B cell (primary cell): Measurements from ENCODE around the gene RALGAPB. TPM values are rescaled to one million over a fixed set of nuclear protein-coding genes. Genes with fewer than 3 reads are reported as not detected.

ENCODE experiments used
- ATAC-seq: fragments of 200-7000 bp; cut with Tn5 transposase; one replicate; pipeline ENCODE4 v1.10.0; 2021; ENCODE audit warnings: low read depth, mild to moderate bottlenecking, moderate number of reproducible peaks, moderate library complexity
- CTCF ChIA-PET: fragments of 350-600 bp; sonication (Branson Sonifier 250); formaldehyde crosslinking; loops from one replicate; lab custom pipeline; 2021; ENCODE audit warnings: antibody characterized with exemption, inconsistent platforms; lab: Charles Lee
- POLR2A ChIA-PET: fragments of 350-600 bp; sonication (Branson Sonifier 250); formaldehyde crosslinking; loops from one replicate; lab custom pipeline; 2021; ENCODE audit warnings: antibody characterized with exemption; lab: Charles Lee
- DNase-seq: peaks from one replicate; pipeline ENCODE4 v3.0.0; 2013
- H2AFZ ChIP-seq: 2 replicates; pipeline ENCODE4 v1.6.1; 2012; ENCODE audit warnings: mild to moderate bottlenecking, low read depth, low read length; ENCODE audit not compliant: insufficient read depth, poor library complexity, severe bottlenecking
- H3K27ac ChIP-seq, 2 donors: 1 replicate in 1 of 2; 2 replicates in 1 of 2; pipeline ENCODE4 v1.5.1; 2012 to 2013; ENCODE audit warnings: low read length in 2 of 2, mild to moderate bottlenecking in 2 of 2, moderate library complexity in 1 of 2
- H3K27me3 ChIP-seq, 4 experiments: fragments of 200-600 bp in 1 of 4; sonication (generic) in 1 of 4; replicated peaks in 1 of 4; 1 replicate in 2 of 4; 2 replicates in 2 of 4; pipeline versions ENCODE4 v1.6.1 to v1.7.0; 2013 to 2016; ENCODE audit warnings: low read length in 3 of 4, mild to moderate bottlenecking in 2 of 4, mixed read lengths in 1 of 4, moderate library complexity in 1 of 4; ENCODE audit not compliant: insufficient read depth in 4 of 4, control insufficient read depth in 3 of 4; ENCODE audit errors: control extremely low read depth in 1 of 4
- H3K36me3 ChIP-seq, 2 experiments: replicated peaks in 1 of 2; 1 replicate in 1 of 2; 2 replicates in 1 of 2; pipeline versions ENCODE4 v1.6.1 to v1.7.1; 2013; ENCODE audit warnings: low read length in 1 of 2; ENCODE audit not compliant: insufficient read depth in 2 of 2, control insufficient read depth in 1 of 2; ENCODE audit errors: control extremely low read depth in 1 of 2, extremely low read depth in 1 of 2
- H3K4me1 ChIP-seq, 2 donors: fragments of 200-600 bp in 1 of 2; sonication (generic) in 1 of 2; 1 replicate in 1 of 2; 2 replicates in 1 of 2; pipeline versions ENCODE4 v1.5.1 to v1.6.1; 2013 to 2017; ENCODE audit warnings: low read length in 2 of 2; ENCODE audit not compliant: control insufficient read depth in 2 of 2, insufficient read depth in 2 of 2
- H3K4me2 ChIP-seq: replicated peaks from 2 replicates; pipeline ENCODE3; 2012; ENCODE audit warnings: mild to moderate bottlenecking, low read depth, low read length; ENCODE audit not compliant: poor library complexity, severe bottlenecking
- H3K4me3 ChIP-seq, 5 experiments: fragments of 200-600 bp in 1 of 5; sonication (generic) in 1 of 5; 1 replicate in 3 of 5; 2 replicates in 2 of 5; pipeline versions ENCODE4 v1.5.1 to v1.7.0; 2011 to 2016; ENCODE audit warnings: low read length in 4 of 5, mild to moderate bottlenecking in 4 of 5, low read depth in 2 of 5, control low read depth in 1 of 5, moderate library complexity in 1 of 5; ENCODE audit not compliant: insufficient read depth in 1 of 5; ENCODE audit errors: control extremely low read depth in 1 of 5, extremely low read depth in 1 of 5
- H3K79me2 ChIP-seq: fragments of 200-600 bp; sonication (generic); one replicate; pipeline ENCODE4 v1.6.0; 2016; ENCODE audit warnings: low read length; ENCODE audit not compliant: control insufficient read depth, insufficient read depth
- H3K9ac ChIP-seq: fragments of 200-600 bp; sonication (generic); 2 replicates; pipeline ENCODE4 v1.6.1; 2017; ENCODE audit warnings: mild to moderate bottlenecking, low read length, moderate library complexity
- H3K9me3 ChIP-seq, 3 donors: one replicate each; pipeline versions ENCODE4 v1.6.1 to v1.7.1; 2013; ENCODE audit warnings: low read length in 2 of 3; ENCODE audit not compliant: control insufficient read depth in 2 of 3, insufficient read depth in 1 of 3; ENCODE audit errors: control extremely low read depth in 1 of 3
- H4K20me1 ChIP-seq: 2 replicates; pipeline ENCODE4 v1.6.0; 2012; ENCODE audit warnings: mild to moderate bottlenecking, low read length; ENCODE audit not compliant: insufficient read depth, control insufficient read depth, poor library complexity, severe bottlenecking
- H3K27ac Mint-ChIP-seq: one replicate; pipeline ENCODE4 v1.8.0; 2021; ENCODE audit warnings: mixed read lengths
- H3K27me3 Mint-ChIP-seq: one replicate; pipeline ENCODE4 v1.8.0; 2021; ENCODE audit warnings: mixed read lengths
- H3K4me1 Mint-ChIP-seq: one replicate; pipeline ENCODE4 v1.8.0; 2021; ENCODE audit warnings: mixed read lengths
- H3K4me3 Mint-ChIP-seq: one replicate; pipeline ENCODE4 v1.8.0; 2021; ENCODE audit warnings: mixed read lengths
- H3K9me3 Mint-ChIP-seq: one replicate; pipeline ENCODE4 v1.8.0; 2022; ENCODE audit warnings: mixed read lengths; ENCODE audit not compliant: insufficient read depth
- EZH2 ChIP-seq: IDR thresholded peaks from 2 replicates; pipeline ENCODE4 v1.6.1; 2012; ENCODE audit warnings: borderline replicate concordance, low read depth, mild to moderate bottlenecking, moderate library complexity, low read length; ENCODE audit not compliant: insufficient read depth, poor library complexity, severe bottlenecking
- WGBS: methylation state at CpG from one replicate; pipeline ENCODE4 v1.1.5; 2013; ENCODE audit warnings: missing lambda C conversion rate; ENCODE audit not compliant: insufficient coverage; 5-methylcytosine and 5-hydroxymethylcytosine counted together
- intact Hi-C: fragments of 100-400 bp; cut with micrococcal nuclease; formaldehyde crosslinking; loops from one replicate; pipeline ENCODE4 v1.10.0; 2022
- polyA plus RNA-seq: library from polyadenylated mRNA; depleted of rRNA; stranded (reverse); fragments of >200 nt; gene quantifications from 2 replicates; pipeline ENCODE4 v1.2.3, GENCODE V29; 2012
- total RNA-seq, 2 donors: library from RNA; stranded (reverse); fragments of 120-200 nt in 1 of 2; gene quantifications; 1 replicate in 1 of 2; 2 replicates in 1 of 2; pipeline versions ENCODE4 v1.2.3 to v1.2.4, GENCODE V29; 2013 to 2022
- TF ChIP-seq, protein P1 (sequence below): fragments of 200-600 bp; IDR thresholded peaks from one replicate; pipeline ENCODE4 v1.8.0; 2022; ENCODE audit warnings: antibody characterized with exemption, mild to moderate bottlenecking

Gene RALGAPB
- total and polyA plus RNA-seq, 2 donors (not counting 1 experiment from before 2014, with no cell fraction given), result 15.0 to 58.3 TPM

DNA sequence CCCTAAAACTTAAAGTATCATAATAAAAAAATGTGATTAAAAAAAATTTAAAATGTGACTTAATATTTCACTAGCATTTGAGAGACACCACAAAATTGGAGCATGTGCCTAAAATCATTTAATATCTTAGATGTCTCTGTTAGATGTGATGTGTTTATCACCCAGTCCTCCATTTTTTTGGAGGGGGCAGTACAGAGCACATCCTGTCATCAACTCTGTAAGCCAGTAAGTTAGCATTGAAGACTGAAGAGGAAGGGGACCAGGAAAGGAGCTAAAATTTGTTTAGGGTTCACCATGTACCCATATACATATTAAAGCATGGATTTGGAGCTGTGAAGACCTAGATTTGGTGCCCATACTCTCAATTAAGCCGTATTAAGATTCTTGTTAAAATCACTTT, 77.6 kb downstream of the RALGAPB start:
- intact Hi-C loops, result no loop called here
- Histone ChIP-seq H3K4me3 (no peak overlapping the region), H3K27me3 (no peaks in the 10 kb centered on the region), H3K79me2 (no peaks in the 10 kb centered on the region), H3K4me2 (no peak overlapping the region), H4K20me1 (no peaks in the 10 kb centered on the region), H3K9me3 (no peaks in the 10 kb centered on the region), H3K36me3 (peaks cover 27 to 73% of the 10 kb centered on the region in 2 experiments), H3K27ac (no peak overlapping the region), H3K9ac (no peak overlapping the region), H3K4me1 (no peaks in the 10 kb centered on the region), H2AFZ (no peak overlapping the region)
- DNase-seq (no peak), ATAC-seq (no peak)
- Mint-ChIP-seq H3K4me1 (no peaks in the 10 kb centered on the region), H3K27me3 (no peaks in the 10 kb centered on the region), H3K27ac (no peak overlapping the region), H3K4me3 (no peak overlapping the region), H3K9me3 (no peaks in the 10 kb centered on the region)
- no CpG with 5 or more reads among the region's 1 CpG for WGBS
- CTCF ChIA-PET, result no interaction called here
- POLR2A ChIA-PET, result interaction anchor here (0.6 kb wide), 1 partner anchor 438 kb away, joined by 3 read pairs; no protein-coding TSS in a partner anchor
- no peak for TF ChIP-seq EZH2
- TF ChIP-seq, protein P1, sequence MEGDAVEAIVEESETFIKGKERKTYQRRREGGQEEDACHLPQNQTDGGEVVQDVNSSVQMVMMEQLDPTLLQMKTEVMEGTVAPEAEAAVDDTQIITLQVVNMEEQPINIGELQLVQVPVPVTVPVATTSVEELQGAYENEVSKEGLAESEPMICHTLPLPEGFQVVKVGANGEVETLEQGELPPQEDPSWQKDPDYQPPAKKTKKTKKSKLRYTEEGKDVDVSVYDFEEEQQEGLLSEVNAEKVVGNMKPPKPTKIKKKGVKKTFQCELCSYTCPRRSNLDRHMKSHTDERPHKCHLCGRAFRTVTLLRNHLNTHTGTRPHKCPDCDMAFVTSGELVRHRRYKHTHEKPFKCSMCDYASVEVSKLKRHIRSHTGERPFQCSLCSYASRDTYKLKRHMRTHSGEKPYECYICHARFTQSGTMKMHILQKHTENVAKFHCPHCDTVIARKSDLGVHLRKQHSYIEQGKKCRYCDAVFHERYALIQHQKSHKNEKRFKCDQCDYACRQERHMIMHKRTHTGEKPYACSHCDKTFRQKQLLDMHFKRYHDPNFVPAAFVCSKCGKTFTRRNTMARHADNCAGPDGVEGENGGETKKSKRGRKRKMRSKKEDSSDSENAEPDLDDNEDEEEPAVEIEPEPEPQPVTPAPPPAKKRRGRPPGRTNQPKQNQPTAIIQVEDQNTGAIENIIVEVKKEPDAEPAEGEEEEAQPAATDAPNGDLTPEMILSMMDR, result no peak

DNA sequence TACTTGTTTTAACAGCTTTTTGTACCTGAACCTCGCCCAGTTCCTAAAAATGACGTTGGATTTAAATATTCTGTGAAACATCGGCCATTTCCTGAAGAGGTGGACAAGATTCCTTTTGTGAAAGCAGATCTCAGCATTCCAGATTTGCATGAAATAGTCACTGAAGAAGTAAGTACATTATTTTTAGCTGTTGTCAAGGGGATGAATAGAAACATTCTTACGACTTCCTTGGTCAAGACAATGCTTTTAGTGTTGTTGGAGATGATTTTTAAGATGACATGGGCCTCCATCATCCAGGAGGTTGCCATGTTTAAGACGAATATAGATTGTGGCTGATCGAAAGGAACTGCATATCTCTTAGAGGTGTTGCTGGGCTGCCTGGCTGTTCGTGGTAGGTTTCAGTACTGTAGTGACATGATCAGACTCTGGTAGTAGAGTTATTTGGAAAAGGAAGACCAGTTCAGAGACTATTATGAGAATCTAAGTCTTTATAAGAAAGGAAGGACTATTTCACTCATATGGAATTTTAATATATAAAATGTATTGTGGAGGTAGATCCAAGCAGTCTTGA, 78.5 kb downstream of the RALGAPB start:
- H3K4me3 ChIP-seq, result no peak overlapping the region
- H3K79me2 ChIP-seq, result no peaks in the 10 kb centered on the region
- Mint-ChIP-seq H3K27ac (no peak overlapping the region), H3K9me3 (no peaks in the 10 kb centered on the region), H3K4me1 (no peaks in the 10 kb centered on the region), H3K27me3 (no peaks in the 10 kb centered on the region), H3K4me3 (no peak overlapping the region)
- no peak for TF ChIP-seq EZH2
- TF ChIP-seq, protein P1, result no peak
- H3K9me3 ChIP-seq, result no peaks in the 10 kb centered on the region
- no peak for DNase-seq
- no peak overlapping the region for H3K4me2 ChIP-seq
- H3K9ac ChIP-seq, result no peak overlapping the region
- intact Hi-C loops, result no loop called here
- ChIA-PET CTCF (interaction anchor here (1.3 kb wide), 1 partner anchor 31 kb away, joined by 4 read pairs; no protein-coding TSS in a partner anchor), POLR2A (no interaction called here)
- H3K36me3 ChIP-seq, result peaks cover 20 to 78% of the 10 kb centered on the region in 2 experiments
- no peaks in the 10 kb centered on the region for H3K4me1 ChIP-seq
- no peaks in the 10 kb centered on the region for H4K20me1 ChIP-seq
- no peaks in the 10 kb centered on the region for H3K27me3 ChIP-seq
- no peak overlapping the region for H2AFZ ChIP-seq
- WGBS, result 98% methylated on average over 7 of the region's 7 CpGs
- ATAC-seq, result no peak
- H3K27ac ChIP-seq, result no peak overlapping the region
